ENCODE data around the gene FATE1.
"Not testable (repeated sequence)": the region's sequence is repeated elsewhere in the genome, so short reads cannot be mapped to it uniquely, and the experiment has no call there.

FATE1 gene, protein sequence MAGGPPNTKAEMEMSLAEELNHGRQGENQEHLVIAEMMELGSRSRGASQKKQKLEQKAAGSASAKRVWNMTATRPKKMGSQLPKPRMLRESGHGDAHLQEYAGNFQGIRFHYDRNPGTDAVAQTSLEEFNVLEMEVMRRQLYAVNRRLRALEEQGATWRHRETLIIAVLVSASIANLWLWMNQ

DNA sequence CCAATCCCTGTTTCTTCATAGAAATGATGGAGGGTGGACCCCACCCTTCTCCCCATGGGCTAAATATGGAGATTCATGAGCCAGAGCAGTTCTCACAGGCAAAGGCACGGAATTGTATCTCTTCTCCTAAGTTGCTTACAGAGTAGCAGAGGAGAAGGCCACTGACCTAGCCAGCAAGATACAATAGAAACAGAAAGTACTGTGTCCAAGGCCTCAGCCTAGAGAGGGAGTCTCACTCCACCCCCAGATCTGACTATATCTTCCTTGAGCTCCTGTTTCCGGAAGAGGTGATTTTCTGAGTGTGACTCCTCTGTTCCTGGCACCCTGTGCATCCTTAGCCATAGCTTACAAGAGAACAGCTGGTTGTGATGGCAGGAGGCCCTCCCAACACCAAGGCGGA lies at the start of gene FATE1:
Gene FATE1, plus strand, starts transcription at position 284 of the 400 bp plus-strand sequence. Its CDS starts 85 bp downstream, at position 369.
- no peak for DNase-seq

DNA sequence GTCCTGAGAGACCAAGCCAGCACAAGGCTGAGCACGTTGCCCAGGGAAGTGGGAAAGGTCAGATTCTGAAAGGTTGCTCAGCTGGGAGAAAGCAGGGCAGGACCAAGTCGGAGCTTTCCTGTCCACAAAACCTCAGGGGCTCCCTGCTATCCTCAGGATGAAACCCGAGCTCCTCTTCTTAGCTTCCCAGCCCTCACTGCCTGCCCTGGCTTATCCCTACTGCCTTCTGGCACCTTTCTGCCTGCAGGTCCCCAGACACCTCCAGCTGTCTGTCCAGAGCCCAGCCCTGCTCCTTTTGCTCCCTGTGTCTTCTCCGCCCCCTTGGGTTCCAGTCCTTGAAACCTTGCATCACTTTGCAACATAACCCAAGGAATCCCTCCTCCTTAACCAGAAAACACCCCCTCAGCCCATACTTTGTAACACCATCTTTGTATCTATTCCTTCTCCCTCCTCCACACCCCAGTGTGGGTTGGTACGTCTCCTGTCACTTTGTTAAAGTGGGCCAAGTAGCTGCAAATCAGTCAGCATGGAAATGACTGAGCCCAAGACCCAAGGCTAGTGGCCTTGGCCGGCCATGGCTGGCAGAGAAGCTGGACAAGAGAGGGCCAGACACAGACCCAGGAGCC lies 40.6 kb upstream of the FATE1 start:
- DNase-seq = no peak

DNA sequence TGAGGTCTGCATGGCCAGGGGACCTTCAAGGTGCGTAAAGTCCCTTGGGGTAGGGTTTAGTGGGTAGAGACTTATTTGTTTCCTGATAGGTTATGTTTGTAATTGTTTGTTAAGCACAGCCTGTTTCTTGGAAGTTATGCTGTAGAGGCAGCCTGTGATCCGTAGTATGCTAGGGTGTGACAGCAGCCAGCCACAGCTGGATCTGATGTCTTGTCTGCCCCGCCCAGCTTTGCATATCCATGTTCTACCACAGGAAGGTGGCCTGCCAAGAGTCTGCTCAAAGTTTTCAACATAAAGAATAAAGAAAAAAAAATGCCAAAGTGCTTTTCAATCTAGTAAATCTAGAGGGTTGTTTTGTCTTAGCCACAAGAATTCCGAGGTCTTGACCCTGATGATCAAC lies 39.6 kb upstream of the FATE1 start:
- no peak for DNase-seq

DNA sequence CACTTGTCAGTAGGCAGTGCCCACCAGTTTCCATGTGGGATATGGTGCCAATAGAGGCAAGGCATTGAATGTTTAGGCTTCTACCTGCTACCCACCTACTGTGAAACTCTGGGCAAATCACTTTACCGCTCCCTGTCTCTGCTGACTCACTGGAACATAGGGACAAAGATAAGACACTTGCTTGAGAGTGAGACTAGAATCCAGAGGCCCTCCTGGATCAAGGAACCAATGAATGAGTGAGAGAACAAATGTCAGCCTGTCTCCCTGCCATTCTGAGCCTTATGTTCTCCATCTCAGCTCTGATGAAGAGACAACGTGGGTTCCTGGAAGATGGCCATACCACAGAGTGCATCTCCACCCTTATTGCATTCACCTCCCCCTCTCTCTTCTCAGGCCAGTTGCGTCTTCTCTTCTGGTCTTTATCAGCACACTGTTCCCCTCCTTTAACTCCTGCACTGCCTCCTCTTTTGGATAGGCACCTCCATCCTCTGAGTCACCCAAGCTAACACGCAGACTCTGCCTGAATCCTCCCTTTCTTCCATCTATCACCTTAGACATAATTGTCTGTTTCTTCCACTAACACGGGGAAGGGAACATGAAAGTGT lies 35.9 kb upstream of the FATE1 start:
- no peak for DNase-seq

DNA sequence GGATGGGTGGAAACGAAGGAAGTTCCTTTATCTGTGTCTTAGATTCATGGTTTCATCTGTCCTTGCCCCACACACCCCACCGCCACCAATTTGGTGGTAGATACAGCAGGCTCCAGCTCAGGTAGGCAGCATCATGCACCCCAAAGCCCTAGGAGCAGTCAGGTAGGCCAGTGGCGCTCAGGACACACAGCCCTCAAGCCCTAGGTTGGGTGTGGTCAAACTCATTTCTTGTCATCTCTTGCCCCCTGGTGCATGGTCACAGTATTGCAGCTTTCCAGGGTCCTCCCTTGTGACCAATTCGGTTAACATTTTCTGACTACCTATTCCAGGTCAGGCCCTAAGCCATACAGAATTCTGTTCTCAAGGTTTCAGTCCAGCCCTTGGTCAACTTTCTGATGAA lies 35.0 kb upstream of the FATE1 start:
- DNase-seq = no peak

DNA sequence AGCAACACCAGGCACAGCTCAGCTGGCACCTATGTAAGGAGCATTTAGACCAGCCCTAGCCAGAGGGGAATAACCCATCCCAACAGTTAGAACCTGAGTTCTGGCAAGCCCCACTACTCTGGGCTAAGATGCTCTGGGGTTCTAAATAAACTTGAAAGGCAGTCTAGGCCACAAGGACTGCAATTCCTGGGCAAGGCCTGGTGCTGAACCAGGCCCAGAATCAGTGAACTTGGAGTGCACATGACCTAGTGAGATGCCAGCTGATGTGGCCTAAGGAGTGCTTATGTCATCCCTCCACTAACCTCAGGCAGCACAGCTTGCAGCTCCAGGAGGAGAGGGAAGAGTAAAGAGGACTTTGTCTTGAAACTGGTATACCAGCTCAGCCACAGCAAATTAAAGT lies 28.2 kb upstream of the FATE1 start:
- no peak for DNase-seq

DNA sequence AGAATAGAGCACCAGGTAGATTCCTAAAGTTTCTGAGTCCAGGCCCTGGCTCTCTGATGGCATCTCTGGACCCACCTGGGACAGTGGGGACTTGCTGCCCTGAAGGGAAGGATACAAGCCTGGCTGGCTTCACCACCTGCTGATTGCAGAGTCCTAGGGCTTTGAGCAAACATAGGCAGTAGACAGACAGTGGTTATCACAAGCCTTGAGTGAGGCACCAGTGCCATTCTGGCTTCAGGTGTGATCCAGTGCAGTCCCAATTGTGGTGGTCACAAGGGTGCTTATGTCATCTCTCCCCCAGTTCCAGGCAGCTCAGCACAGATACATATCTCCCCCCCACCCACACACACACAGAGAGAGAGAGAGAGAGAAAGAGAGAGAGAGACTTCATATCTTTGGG lies 27.1 kb upstream of the FATE1 start:
- no peak for DNase-seq

DNA sequence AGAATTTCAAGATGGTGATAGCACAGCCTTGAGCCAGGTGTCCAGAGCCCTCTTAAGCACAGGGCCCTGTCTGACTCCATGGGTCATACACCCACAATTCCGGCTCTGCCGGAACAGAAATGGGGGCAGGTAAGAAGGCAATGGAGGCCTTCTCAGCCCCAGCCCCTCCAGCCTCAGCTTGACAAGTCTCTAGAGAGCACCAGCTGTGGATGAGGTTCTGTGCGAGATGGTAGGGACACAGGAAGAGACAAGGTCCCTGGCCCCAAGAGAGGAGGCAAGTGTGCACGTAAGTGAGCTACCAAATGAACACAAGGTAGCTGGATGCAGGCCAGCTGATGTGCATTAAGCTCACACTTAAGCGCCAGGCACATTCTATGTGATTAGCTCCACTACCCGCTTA lies 23.0 kb upstream of the FATE1 start:
- DNase-seq = no peak

DNA sequence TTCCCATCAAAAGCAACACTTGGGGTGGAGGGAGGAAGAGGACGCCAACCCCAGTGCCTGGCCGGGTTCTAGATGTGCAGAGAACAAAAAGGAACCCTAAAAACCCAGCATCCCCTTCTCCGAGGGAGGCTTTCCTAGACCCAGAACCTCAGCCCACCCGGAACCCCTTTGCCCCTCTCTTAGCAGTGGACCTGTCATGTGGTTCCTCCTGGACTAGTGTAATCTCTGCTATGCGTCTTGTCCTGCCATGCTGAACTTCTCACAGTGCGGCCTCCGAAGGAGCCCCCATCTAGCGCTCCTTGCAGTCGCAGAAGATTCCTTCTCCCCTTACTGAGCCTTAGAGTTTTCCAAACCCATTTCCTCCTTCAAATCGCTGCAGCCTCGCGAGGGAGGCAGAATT lies 21.7 kb upstream of the FATE1 start:
- no peak for DNase-seq

DNA sequence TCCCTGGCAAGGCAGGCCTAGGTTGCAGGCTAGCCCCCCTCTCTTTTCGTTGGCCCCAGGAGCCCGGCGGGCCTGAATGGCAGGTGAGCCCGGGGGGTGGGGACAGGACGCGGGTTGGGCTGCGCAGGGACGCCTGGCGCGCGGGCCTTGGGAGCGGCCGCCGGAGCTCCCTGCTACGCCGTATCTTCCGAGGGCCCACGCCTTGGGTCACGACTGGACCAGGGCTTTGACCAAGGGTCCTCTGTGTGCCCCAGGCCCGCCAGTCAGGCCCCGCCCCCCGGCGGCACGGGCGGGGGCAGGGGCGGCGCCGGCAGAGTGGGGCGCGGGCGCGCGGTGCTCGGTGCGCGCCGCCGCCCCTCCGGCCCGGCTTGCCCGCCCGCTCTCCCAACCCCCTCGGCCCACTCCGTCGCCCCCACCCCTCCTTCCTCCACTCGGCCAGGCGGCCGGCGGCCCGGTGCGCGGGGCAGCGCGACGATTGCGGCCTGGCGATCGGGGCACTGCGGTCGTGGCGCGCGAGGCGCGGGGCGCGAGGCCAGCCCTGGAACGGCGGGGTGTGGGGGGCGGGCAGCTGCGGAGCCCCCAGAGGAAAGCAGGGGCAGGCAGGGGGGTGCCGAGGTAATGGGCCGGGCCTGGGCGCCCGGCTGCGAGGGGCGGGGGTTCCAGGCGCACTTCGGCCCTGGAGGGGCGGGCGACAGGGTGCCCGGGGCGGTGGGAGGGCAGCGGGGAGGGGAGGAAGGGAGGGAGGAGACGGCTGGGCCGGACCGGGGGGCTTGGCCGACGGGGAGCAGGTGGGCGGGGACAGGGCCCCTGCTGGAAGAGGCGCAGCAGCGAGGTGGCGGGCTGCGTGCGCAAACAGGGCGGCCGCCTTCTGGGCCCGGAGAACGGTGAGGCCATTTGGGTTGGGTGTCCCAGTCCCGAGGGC lies 20.9 kb upstream of the FATE1 start, which contains the start of gene PRRG3:
Gene PRRG3, plus strand, starts transcription at position 798 of the 922 bp plus-strand sequence. CDS start 3,357 bp downstream, outside the sequence.
- DNase-seq = no peak

DNA sequence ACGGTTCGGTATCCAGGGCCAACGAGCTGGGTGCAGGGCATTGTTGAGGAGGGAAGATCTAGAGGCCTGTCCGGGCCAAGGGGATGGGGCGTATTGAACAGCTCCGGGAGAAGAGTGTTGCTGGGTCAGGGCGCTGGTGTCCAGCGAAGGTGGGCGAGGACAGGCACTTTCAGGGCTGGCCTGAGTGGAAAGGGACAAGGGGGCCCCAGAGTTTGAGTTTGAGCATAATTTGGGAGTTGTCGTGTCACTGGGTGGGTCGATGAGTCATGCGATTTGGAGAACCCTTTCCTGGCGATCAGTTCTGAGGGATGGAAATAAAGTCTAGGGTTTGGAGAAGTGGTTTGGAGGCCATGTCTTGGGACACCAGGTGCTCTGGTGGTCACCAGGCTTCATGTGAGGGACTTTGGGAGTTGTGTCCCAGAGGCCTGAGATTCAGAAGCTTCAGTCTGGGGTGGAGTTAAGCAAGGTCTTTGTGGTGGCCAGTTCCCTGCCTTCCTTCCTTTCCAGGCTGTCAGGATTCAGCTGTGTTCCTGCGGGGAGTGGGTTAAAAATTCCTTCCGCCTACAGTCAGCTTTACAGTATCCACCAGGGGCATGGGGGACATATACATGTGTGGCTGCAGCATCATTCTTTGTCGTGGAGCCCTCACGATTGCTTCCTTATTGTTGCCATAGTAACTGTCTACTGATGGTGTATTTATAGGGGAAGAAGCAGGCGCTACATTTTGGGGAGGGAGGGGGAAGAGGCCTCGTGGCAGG lies 20.1 kb upstream of the FATE1 start:
- no peak for DNase-seq

DNA sequence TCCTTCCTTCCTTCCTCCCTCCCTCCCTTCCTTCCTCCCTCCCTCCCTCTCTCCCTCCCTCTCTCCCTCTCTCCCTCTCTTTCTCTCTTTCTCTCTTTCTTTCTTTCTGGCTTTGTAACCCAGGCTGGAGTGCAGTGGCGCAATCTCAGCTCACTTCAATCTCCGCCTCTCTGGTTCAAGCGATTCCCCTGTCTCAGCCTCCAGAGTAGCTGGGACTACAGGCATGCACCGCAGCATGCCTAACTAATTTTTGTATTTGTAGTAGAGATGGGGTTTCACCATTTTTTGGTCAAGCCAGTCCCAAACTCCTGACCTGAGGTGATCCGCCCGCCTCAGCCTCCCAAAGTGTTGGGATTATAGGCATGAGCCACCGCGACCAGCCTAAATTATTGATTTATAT lies 18.8 kb upstream of the FATE1 start:
- not testable (repeated sequence) for DNase-seq

DNA sequence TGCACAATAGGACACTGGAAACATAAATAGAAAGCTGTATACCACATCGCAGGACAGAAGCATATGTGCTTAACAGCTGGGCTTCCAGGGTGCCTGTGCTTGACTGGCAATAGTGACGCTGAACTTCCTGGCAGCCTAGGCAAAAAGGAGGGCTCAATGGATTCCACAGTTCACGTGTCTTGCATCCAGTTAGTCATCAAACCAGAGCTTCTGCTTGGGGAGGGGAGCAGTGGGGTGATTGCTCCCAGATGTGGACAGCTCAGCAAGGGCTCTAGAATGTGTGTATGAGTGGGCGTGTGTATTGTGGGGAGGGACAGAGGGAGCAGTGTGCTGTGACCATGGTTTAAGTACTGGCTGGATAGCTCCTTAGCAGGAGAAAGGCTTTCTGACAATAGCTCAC lies 18.3 kb upstream of the FATE1 start:
- DNase-seq = no peak

DNA sequence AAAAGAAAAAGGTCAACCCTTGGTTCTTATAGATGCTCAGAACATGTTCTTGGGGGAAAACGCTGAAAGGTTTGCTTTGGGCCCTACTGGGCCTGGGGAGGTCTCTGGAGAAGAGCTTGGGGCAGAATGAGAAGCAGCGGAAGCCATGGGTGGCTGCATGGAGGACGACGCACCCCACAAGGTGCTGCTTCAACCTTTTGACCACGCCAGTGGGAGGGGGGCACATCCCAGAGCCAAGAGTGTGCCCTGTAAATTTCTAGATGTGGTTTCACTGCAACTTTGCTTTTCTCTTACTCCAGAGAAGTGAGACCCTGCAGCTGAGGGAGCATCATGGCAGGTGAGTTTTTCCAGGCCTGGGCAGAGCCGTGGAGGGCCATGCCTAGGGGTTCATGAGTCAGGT lies 17.4 kb upstream of the FATE1 start:
- no peak for DNase-seq

DNA sequence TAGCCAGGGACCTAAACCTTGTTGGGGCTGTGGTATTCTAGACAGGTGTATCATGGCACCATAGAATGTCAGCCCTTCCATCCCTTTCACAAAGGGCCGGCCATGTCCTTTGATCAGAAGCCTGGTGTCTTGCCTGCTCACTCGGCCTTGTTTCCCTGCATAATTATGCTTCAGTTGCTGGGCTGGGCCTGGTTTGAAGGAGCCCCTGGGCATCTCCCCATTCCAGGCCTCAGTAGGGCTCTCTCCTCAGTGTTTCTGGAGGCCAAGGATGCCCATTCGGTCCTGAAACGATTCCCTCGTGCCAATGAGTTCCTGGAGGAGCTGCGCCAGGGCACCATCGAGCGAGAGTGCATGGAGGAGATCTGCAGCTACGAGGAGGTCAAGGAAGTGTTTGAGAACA lies 16.1 kb upstream of the FATE1 start:
- no peak for DNase-seq

DNA sequence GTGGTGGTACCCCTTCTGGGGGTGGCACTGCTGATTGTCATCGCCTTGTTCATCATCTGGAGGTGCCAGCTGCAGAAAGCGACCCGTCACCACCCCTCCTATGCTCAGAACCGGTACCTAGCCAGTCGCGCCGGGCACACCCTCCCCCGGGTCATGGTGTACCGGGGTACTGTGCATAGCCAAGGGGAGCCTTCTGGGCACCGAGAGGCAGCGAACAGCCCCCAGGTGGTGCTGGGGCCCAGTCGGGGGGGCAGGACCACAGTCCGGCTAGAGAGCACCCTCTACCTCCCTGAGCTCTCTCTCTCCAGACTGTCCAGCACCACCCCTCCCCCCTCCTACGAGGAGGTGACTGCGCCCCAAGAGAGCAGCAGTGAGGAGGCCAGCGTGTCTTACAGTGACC lies 15.3 kb upstream of the FATE1 start:
- DNase-seq = no peak

DNA sequence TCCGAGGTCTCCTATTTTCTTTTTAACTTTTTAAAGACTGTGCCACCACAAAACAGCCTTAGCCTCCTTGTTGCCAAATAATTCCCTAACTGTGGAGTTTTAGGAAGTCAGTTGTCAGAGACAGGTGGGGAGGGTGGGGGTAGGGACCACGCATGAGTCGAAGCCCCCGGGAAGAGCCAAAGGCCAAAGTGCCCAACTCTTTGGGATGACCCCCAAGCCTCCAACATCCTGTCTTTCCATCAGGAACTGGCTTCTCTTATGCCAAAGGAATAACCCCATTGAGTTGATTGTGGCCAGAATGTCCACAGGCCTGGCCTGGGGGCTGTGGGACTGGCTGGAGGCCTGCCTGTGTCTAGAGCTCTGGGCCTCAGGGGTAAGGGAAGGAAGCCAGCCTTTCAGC lies 14.8 kb upstream of the FATE1 start:
- DNase-seq = no peak

DNA sequence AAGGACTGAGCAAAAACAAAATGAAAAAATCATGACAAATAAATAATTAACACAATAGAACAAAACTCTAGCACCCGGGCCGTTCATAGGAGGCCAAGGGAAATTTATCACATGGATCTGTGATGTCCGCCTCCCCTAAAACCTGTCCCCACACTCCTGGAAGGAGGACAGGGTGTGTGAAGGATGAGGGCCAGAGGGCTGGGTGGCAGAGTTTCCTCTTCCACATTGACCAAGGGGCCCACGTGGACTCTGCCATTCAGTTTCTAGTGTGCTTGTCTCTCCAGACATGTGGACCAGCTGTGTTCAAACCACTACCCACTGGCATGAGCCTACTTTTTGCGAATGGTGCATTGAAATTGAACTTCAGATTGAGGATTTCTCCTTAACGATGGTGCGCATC lies 14.3 kb upstream of the FATE1 start:
- DNase-seq = no peak

DNA sequence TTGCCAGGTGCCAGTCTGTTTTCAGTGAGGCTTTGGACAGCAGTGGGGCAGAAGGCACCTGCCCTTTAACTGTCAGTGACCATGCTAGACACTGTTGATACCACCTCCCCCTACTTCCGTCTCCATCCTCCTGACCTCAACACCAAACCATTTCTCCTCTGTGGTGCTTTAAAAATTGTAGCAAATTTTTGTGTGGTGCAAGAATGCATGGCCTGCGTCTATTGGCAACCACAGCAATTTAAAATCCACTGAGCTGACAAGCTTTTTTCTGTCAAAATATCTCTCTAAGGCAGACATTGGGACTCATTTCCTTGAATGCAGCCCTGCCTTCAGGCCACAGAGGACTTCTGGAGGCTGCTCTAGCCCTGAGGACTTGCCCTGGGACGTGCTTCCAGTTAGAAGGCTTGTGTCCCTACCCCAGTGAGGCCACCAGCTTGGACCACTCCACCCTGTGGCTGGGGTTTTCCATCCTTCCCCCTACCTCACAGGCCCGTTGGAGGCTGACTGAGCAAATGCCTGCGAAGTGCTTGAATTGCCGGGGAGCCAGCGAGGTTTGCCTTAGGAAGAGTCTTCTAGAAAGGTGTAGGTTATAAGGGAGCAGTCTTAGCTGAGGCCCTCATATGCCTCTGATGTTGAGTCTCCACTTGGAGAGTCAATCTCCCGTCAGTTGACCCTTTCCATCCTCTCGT lies 13.7 kb upstream of the FATE1 start:
- no peak for DNase-seq

DNA sequence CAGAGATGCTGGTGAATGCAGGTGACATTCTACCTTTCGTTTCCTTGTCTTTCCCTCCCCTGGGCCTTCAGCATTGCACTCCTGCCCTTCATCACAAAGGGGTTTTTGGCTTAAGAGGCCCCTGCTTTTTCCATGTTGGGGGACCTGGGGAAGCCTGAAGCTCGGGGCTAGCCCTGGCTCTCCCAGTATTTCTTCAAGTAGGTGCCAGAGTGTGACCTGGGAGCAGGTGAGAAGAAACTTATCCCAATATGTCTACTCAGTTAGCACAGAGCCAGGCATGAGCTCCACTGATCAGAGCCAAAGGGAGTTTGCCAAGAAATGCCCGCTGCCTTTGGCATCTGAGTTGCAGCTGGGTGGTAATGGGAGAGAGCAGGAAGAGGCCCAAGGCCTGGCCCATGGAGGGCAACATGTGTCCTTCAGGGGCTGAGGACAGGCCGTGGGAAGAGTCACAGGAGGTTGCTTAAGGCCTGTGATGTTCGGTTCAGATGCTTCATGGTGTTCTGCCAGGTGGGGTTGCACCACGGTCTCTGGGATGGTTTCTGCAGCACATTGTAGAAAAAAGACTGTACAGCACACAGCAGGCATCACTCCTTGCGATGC lies 13.0 kb upstream of the FATE1 start:
- DNase-seq = no peak

DNA sequence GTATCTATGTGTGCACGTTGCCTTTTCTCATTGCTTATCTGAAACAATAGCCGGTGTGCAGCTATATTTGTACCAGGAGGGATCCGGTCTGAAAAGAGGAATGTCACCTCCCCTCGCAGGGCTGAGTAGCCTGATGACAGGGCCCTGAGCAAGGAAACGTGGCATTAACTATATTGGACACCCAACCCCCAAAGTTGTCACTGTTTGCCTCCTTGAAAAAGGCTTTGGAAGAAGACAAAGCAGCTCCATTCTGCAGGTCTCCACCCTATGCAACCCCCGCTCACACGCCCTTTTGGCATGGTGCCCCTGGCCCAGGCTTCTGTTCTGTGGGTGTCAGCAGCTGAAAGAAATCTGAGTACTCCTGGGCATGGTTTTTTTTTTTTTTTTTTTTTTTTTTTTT lies 12.3 kb upstream of the FATE1 start:
- DNase-seq = no peak
